ENCODE measurements around the gene EML5.

GRCh38 chr14:88695870-88696269, 96.9 kb downstream of the EML5 start:
- TF ChIP-seq CTCF (CRISPR knock-in tag; IDR thresholded peaks at IDR 0.05) (no peak), MNT (IDR thresholded peaks at IDR 0.05) (no peak), KDM5A (IDR thresholded peaks at IDR 0.05; ENCODE audit: borderline replicate concordance, low read length) (no peak)
